ENCODE data around the gene ADAMTS12. TPM values are rescaled to one million over a fixed set of nuclear protein-coding genes. Genes with fewer than 3 reads are reported as not detected.

Gene ADAMTS12
- polyA plus RNA-seq, 1 donor (not counting 4 experiments of a cell fraction or from before 2014, with no cell fraction given): 0.49 TPM

GRCh38 chr5:33769968-33770367, 121.8 kb downstream of the ADAMTS12 start:
- no peaks in the 10 kb centered on the region for H3K9me1 ChIP-seq (ENCODE audit: control insufficient read depth, extremely low read depth, insufficient read depth, low read length)
- no peak overlapping the region for H3K27ac ChIP-seq (ENCODE audit: control insufficient read depth, insufficient read depth, low read length)
- no peaks in the 10 kb centered on the region for H3K9me3 ChIP-seq (ENCODE audit: control insufficient read depth, low read depth, low read length)
- H3K4me2 ChIP-seq (ENCODE audit: control insufficient read depth, extremely low read depth, insufficient read depth, low read depth, low read length): no peak overlapping the region
- peaks cover 6% of the 10 kb centered on the region for H3K4me1 ChIP-seq (ENCODE audit: control insufficient read depth, extremely low read depth, insufficient read depth, low read length)
- no peak for FAIRE-seq
- H3K36me3 ChIP-seq (ENCODE audit: control insufficient read depth in 2 of 2, extremely low read depth in 1 of 2, insufficient read depth in 2 of 2, low read length in 2 of 2): no peaks in the 10 kb centered on the region
- TF ChIP-seq EZH2 (IDR thresholded peaks at IDR 0.05; ENCODE audit: low read length) (no peak), CTCF (optimal IDR thresholded peaks at IDR 0.05 in 1 of 3, IDR thresholded peaks at IDR 0.05 in 1 of 3, conservative IDR thresholded peaks at IDR 0.05 in 1 of 3; ENCODE audit: extremely low read depth in 1 of 3, insufficient read depth in 2 of 3, low read length in 3 of 3) (no peak)
- no peaks in the 10 kb centered on the region for H4K20me1 ChIP-seq (ENCODE audit: control insufficient read depth, extremely low read depth, insufficient read depth, low read length)
- no peak for DNase-seq (ENCODE audit: low read depth, low spot score)
- H3K79me2 ChIP-seq (ENCODE audit: control insufficient read depth, insufficient read depth, low read length): no peaks in the 10 kb centered on the region
- H3K27me3 ChIP-seq (ENCODE audit: control insufficient read depth, extremely low read depth, insufficient read depth, low read length): no peaks in the 10 kb centered on the region
- no peak overlapping the region for H3K4me3 ChIP-seq (ENCODE audit: control insufficient read depth in 2 of 3, extremely low read depth in 1 of 3, insufficient read depth in 2 of 3, low read depth in 1 of 3, low read length in 3 of 3)
- dilution Hi-C loops (cut with MboI; ENCODE audit: extremely low pct_ligation_motif_present, low sequenced_read_pairs): no loop called here
- no peak overlapping the region for H3K9ac ChIP-seq (ENCODE audit: control insufficient read depth, extremely low read depth, insufficient read depth, low read length)
- no peak overlapping the region for H2AFZ ChIP-seq (ENCODE audit: control insufficient read depth, low read length)

- no peaks in the 10 kb centered on the region for H4K20me1 ChIP-seq (ENCODE audit: control insufficient read depth, extremely low read depth, insufficient read depth, low read length)
- H3K4me2 ChIP-seq (ENCODE audit: control insufficient read depth, extremely low read depth, insufficient read depth, low read depth, low read length): no peak overlapping the region
- no peaks in the 10 kb centered on the region for H3K79me2 ChIP-seq (ENCODE audit: control insufficient read depth, insufficient read depth, low read length)
- dilution Hi-C loops (cut with MboI; ENCODE audit: extremely low pct_ligation_motif_present, low sequenced_read_pairs): no loop called here
- H2AFZ ChIP-seq (ENCODE audit: control insufficient read depth, low read length): no peak overlapping the region
- H3K27me3 ChIP-seq (ENCODE audit: control insufficient read depth, extremely low read depth, insufficient read depth, low read length): no peaks in the 10 kb centered on the region
- H3K9me1 ChIP-seq (ENCODE audit: control insufficient read depth, extremely low read depth, insufficient read depth, low read length): no peaks in the 10 kb centered on the region
- no peaks in the 10 kb centered on the region for H3K36me3 ChIP-seq (ENCODE audit: control insufficient read depth in 2 of 2, extremely low read depth in 1 of 2, insufficient read depth in 2 of 2, low read length in 2 of 2)
- H3K4me1 ChIP-seq (ENCODE audit: control insufficient read depth, extremely low read depth, insufficient read depth, low read length): peaks cover 6% of the 10 kb centered on the region
- H3K27ac ChIP-seq (ENCODE audit: control insufficient read depth, insufficient read depth, low read length): no peak overlapping the region
- DNase-seq (ENCODE audit: low read depth, low spot score) (no peak), FAIRE-seq (no peak)
- no peaks in the 10 kb centered on the region for H3K9me3 ChIP-seq (ENCODE audit: control insufficient read depth, low read depth, low read length)
- TF ChIP-seq EZH2 (IDR thresholded peaks at IDR 0.05; ENCODE audit: low read length): no peak
- TF ChIP-seq CTCF (optimal IDR thresholded peaks at IDR 0.05 in 1 of 3, IDR thresholded peaks at IDR 0.05 in 1 of 3, conservative IDR thresholded peaks at IDR 0.05 in 1 of 3; ENCODE audit: extremely low read depth in 1 of 3, insufficient read depth in 2 of 3, low read length in 3 of 3): no peak
- no peak overlapping the region for H3K4me3 ChIP-seq (ENCODE audit: control insufficient read depth in 2 of 3, extremely low read depth in 1 of 3, insufficient read depth in 2 of 3, low read depth in 1 of 3, low read length in 3 of 3)
- no peak overlapping the region for H3K9ac ChIP-seq (ENCODE audit: control insufficient read depth, extremely low read depth, insufficient read depth, low read length)
Observed at GRCh38 chr5:33769196-33769595, 122.6 kb downstream of the ADAMTS12 start.
